Brain microvascular endothelial cell (primary cell): ENCODE data around the gene GAP43.

Source experiments
- DNase-seq: peaks from one replicate; pipeline ENCODE4 v3.0.0-alpha.2; 2020
- H3K27ac ChIP-seq: fragments of 250-450 bp; sonication (Bioruptor Pico); 2 replicates; pipeline ENCODE4 v1.5.1; 2020; ENCODE audit warnings: mild to moderate bottlenecking, moderate library complexity
- H3K27me3 ChIP-seq: fragments of 250-450 bp; sonication (Bioruptor Pico); replicated peaks from 2 replicates; pipeline ENCODE4 v1.5.1; 2020; ENCODE audit warnings: mild to moderate bottlenecking
- H3K36me3 ChIP-seq: fragments of 250-450 bp; sonication (Bioruptor Pico); replicated peaks from 2 replicates; pipeline ENCODE4 v1.5.1; 2020; ENCODE audit warnings: mild to moderate bottlenecking
- H3K4me3 ChIP-seq: 2 replicates; pipeline ENCODE4 v1.5.1; 2011; ENCODE audit warnings: low read depth, mild to moderate bottlenecking, control low read depth, low read length, moderate library complexity
- CTCF ChIP-seq: IDR thresholded peaks from 2 replicates; pipeline ENCODE4 v1.5.1; 2011; ENCODE audit warnings: low read depth, mild to moderate bottlenecking, moderate library complexity, low read length, control low read depth, inconsistent platforms; ENCODE audit errors: missing control alignments
- in situ Hi-C: cut with HindIII; loops from 2 replicates; pipeline ENCODE4 v1.10.0; 2017; ENCODE audit warnings: low sequenced_read_pairs, low pct_ligation_motif_present

GAP43 gene

GRCh38 chr3:115623044-115623868 lies at the start of gene GAP43:
GAP43 (plus strand) TSS chr3:115623510; CDS start chr3:115623690, 180 bp downstream.
- H3K27ac ChIP-seq, result no peak within 1 kb of the TSS
- in situ Hi-C loops, result no loop called here
- no peak for TF ChIP-seq CTCF
- no peaks in the 10 kb centered on the region for H3K36me3 ChIP-seq
- DNase-seq, result peak; percentile 85
- H3K4me3 ChIP-seq, result peak within 1 kb of the TSS; percentile 56
- no peaks in the 10 kb centered on the region for H3K27me3 ChIP-seq

- in situ Hi-C loops, result no loop called here
- no peaks in the 10 kb centered on the region for H3K36me3 ChIP-seq
- no peak for DNase-seq
Measured at GRCh38 chr3:115576325-115576875, 46.9 kb upstream of the GAP43 start.

GRCh38 chr3:115577000-115577399 lies 46.3 kb upstream of the GAP43 start:
- H3K36me3 ChIP-seq, result no peaks in the 10 kb centered on the region
- DNase-seq, result no peak
- no peak overlapping the region for H3K27ac ChIP-seq
- in situ Hi-C loops, result no loop called here
- H3K27me3 ChIP-seq, result no peaks in the 10 kb centered on the region
- no peak for TF ChIP-seq CTCF
- no peak overlapping the region for H3K4me3 ChIP-seq

More at GRCh38 chr3:115576325-115576875, 46.9 kb upstream of the GAP43 start:
- no peak overlapping the region for H3K27ac ChIP-seq
- no peaks in the 10 kb centered on the region for H3K27me3 ChIP-seq
- H3K4me3 ChIP-seq, result no peak overlapping the region
- TF ChIP-seq CTCF, result no peak

- DNase-seq, result no peak
- Histone ChIP-seq H3K27ac (no peak overlapping the region), H3K27me3 (no peaks in the 10 kb centered on the region), H3K36me3 (no peaks in the 10 kb centered on the region), H3K4me3 (no peak overlapping the region)
- no peak for TF ChIP-seq CTCF
- in situ Hi-C loops, result no loop called here
Measured at GRCh38 chr3:115578331-115578730, 45.0 kb upstream of the GAP43 start.

GRCh38 chr3:115580566-115580965 lies 42.7 kb upstream of the GAP43 start:
- in situ Hi-C loops, result no loop called here
- Histone ChIP-seq H3K36me3 (no peaks in the 10 kb centered on the region), H3K27me3 (no peaks in the 10 kb centered on the region), H3K4me3 (no peak overlapping the region), H3K27ac (no peak overlapping the region)
- no peak for DNase-seq
- TF ChIP-seq CTCF, result no peak
